WI38 (cell line): ENCODE results near the gene CALCOCO2.
A peak's percentile ranks its signal among the peaks of the same experiment; 100 is the strongest.
"Not testable (repeated sequence)": the region's sequence is repeated elsewhere in the genome, so short reads cannot be mapped to it uniquely, and the experiment has no call there.

Experiments
- H3K4me3 ChIP-seq: 2 replicates; pipeline ENCODE4 v1.5.1; 2011; ENCODE audit warnings: low read depth, mild to moderate bottlenecking, control low read depth, low read length
- TF ChIP-seq, protein P1 (sequence below): IDR thresholded peaks from 2 replicates; pipeline ENCODE4 v1.5.1; 2012; ENCODE audit warnings: low read depth, mild to moderate bottlenecking, control low read depth, low read length

Gene CALCOCO2, protein sequence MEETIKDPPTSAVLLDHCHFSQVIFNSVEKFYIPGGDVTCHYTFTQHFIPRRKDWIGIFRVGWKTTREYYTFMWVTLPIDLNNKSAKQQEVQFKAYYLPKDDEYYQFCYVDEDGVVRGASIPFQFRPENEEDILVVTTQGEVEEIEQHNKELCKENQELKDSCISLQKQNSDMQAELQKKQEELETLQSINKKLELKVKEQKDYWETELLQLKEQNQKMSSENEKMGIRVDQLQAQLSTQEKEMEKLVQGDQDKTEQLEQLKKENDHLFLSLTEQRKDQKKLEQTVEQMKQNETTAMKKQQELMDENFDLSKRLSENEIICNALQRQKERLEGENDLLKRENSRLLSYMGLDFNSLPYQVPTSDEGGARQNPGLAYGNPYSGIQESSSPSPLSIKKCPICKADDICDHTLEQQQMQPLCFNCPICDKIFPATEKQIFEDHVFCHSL

DNA sequence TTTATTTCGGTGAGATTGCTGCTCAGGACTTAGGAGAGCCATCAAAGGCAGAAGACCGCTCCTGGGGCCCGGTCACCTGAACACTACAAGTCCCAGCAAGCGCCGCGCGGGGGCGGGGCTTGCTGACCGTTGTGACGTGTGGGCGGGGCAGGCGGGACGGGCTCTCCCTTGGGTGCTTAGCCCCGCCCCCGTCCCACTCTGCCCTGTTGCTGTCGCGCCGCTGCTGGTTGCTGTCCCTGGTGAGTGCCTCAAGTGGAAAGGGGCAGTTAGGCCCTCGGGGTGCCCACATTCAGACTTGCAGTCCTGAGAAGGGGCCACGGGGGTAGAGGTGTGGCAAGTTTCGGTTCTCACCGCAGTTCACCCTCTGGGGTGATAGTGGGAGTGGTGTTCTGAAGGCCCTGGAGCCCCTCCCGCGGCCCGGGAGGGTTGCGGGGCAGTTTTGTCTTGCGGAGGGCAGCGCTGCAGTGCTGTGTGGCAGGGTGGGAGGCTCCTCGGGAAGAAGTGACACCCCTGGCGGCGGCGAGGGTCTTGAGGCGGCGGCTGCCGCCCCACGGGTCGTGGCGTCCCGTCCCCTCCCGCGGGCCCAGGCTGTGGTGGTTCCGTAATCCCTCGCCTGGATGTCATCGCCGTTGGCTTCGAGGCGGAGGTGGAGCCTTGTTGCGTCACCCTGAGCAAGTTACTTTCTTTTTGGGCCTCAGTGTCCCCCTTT is at the start of gene CALCOCO2:
CALCOCO2 (plus strand) TSS at position 196 of the 709 bp plus-strand sequence. CDS start 10,673 bp downstream, outside the sequence.
- peak within 1 kb of the TSS; percentile 80 for H3K4me3 ChIP-seq
- TF ChIP-seq, protein P1, sequence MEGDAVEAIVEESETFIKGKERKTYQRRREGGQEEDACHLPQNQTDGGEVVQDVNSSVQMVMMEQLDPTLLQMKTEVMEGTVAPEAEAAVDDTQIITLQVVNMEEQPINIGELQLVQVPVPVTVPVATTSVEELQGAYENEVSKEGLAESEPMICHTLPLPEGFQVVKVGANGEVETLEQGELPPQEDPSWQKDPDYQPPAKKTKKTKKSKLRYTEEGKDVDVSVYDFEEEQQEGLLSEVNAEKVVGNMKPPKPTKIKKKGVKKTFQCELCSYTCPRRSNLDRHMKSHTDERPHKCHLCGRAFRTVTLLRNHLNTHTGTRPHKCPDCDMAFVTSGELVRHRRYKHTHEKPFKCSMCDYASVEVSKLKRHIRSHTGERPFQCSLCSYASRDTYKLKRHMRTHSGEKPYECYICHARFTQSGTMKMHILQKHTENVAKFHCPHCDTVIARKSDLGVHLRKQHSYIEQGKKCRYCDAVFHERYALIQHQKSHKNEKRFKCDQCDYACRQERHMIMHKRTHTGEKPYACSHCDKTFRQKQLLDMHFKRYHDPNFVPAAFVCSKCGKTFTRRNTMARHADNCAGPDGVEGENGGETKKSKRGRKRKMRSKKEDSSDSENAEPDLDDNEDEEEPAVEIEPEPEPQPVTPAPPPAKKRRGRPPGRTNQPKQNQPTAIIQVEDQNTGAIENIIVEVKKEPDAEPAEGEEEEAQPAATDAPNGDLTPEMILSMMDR: no peak

DNA sequence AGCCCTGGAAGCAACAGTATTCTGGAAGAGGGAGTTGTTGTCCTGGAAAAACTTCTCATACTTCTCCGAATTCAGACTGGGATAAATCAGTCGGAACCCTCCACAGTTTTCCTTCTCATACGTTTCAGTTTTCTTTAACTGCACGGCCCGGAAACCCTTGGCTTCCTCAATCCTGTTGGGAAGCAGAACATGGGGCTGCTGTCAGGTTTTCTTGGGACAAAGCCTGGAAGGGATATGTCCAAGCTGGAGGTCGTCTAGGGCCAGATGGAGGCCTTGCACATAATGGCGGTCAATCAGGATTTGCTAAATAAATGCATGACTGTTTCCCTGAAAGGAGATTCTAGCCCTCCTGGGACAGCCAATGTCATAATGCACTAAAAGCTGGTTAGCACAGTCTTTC is 43.0 kb upstream of the CALCOCO2 start:
- TF ChIP-seq, protein P1: no peak
- no peak overlapping the region for H3K4me3 ChIP-seq

DNA sequence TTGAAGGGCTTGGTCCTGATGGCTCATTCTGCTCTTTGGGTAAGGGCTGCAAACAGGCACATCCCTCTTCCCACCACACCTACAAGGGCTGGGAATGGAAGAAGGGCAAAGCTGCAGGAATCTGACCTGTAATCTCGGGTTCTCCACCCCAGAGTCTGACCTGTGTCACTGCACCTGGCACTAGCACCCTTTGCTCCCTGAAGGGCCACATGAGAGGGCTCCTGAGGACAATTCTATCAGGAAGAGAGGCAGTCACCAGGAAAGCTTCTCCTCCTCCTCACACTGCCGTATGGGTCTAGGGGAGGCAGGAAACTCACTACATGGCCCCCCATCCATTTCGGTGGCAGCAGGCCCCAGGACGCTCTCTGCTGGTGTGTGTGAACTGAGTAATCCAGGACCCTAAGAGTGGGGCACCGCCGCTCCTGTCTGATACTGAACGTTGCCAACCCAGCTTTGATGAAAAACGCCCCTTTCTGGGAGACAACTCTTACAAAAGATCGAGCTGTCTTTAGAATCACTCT is 40.2 kb upstream of the CALCOCO2 start:
- H3K4me3 ChIP-seq: no peak overlapping the region
- TF ChIP-seq, protein P1: no peak

DNA sequence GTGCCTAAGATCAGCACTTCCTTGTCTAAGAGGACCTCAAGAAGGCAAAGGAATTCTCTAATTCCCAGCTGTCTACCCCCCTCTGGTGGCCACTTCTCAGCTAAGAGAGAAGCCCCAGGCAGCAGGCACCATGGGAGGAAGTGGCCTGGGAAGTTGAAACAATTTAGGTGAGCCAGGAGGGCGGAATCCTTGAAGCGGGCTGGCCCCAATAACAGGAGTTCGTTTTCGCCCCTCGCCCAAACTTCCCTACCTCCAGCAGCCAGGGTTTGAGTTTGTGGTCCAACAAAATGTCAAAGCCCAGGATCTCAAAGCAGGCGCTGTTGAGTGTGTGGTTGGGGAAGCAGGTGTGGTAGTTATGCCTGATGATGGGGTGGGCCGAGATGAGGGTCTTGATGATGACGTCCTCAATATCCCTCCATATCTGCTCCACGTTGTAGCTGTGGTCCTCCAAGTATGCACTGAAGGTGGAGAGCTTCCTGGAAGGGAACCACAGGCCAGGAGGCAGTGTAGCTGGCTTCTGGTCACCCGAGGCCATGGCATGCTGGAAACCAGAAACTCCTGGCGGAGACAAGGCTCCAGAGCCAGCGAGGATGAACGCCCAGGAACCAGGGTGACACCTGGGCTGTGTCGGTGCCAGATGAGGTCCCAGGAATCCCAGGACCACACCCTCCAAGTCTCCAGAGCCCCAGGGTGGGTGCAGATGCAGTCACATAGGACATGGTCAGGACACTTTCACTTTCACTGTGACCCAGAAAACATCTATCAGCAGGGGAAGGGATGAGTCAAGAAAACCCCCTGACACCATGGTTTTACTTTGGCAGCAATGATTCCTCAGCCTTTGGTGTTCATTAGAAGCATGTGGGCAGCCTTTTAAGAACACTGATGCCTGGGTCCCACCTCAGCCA is 39.5 kb upstream of the CALCOCO2 start:
- TF ChIP-seq, protein P1: peak; percentile 81
- H3K4me3 ChIP-seq: no peak overlapping the region

DNA sequence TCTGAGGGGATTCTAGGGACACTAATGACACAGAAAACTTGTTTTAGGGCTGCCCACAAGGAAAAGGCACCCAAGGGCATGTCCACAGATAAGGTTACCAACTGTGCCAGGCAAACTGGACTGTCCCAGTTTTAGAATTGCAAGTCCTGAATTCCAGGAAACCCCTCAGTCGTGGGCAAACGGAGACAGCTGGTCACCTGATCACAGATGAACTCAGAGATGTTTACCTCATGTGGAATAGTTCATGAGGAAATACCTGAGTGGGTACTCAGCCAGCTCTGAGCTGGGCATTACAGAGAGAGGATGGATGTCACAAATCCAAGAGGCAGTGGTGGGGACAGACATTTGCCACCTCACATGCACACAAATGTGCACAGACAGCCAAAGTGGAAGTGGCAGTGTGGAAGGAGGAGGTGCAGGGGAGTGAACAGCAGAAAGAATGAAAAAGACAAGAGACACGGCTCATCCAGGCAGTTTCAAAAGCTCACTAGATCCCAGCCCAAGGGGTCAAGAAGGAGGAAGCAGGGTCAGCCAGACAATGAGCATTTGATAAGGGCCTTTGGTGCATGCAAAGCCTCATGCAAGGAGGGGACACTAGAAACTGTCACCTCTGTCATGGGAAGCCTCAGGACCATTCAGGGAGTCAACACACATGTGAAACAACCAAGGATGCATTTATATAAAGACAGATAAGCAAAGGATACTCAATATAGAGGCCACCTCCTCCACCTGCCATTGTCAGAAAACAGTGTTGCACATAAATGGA is 38.6 kb upstream of the CALCOCO2 start:
- H3K4me3 ChIP-seq: no peak overlapping the region
- TF ChIP-seq, protein P1: no peak

DNA sequence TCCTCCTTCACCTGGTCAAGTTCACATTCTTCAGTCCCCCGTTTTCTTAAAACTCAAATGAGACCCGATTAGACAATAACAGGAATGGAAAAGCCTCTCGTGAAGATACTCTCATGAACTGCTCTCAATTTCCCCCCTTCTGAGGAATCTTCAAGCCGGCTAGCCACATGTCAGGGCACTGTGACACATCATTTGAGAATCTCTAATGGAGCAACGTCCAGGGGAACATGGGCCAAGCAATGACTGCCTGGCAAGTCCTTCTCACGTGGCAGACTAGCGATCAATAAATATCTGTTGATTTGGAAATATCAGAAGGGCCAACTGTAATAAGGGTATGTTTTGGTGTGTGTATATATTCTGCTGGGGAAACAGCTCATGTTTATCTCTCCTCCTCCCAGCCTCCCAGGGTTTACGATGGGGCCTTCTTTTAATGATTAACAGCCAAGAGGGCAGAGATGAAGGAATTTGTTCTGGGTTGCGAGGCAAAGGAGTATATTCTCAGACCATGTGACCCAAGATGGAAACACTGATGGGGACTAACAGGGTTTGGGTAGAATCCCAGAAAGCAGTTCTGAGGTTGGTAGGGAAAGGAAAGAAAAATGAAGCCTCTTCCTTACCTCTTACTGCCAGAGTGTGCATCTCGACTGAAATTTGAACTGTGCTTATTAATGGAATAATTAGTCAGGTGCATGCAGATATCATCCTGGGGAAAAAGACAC is 35.2 kb upstream of the CALCOCO2 start:
- TF ChIP-seq, protein P1: no peak
- H3K4me3 ChIP-seq: no peak overlapping the region

DNA sequence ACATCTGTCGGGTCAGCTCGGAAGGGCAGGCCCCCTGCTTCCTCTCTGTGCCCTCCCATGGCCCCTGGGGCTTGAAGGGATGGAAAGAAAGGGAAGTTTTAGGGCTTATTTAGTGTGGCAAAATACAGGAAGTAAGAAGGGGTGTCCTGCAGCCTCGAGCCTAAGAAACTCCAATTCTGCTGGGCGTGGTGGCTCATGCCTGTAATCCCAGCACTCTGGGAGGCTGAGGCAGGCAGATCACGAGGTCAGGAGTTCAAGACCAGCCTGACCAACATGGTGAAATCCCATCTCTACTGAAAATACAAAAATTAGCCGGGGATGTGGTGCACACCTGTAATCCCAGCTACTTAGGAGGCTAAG is 34.7 kb upstream of the CALCOCO2 start:
- H3K4me3 ChIP-seq: not testable (repeated sequence)
